ENCODE measurements around the gene IRF5.

Gene IRF5

DNA sequence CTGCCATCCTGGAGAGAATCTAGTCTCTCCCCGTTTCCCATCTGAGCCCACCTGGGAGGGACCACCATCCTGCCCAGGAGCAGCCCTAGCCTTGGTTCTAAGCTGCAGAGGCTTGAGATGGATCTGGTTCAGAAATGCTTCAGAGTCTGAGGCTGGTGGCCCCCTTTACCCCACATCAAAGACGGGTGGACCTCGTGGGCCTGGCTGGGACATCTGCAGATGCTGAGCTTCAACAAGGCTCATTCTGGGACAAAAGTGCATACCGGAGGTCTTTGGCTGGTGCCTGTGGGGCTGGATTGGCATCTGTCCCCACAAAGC is 4.9 kb upstream of the IRF5 start:
- no peak for DNase-seq (ENCODE audit: low spot score)
- TF ChIP-seq, protein P1, sequence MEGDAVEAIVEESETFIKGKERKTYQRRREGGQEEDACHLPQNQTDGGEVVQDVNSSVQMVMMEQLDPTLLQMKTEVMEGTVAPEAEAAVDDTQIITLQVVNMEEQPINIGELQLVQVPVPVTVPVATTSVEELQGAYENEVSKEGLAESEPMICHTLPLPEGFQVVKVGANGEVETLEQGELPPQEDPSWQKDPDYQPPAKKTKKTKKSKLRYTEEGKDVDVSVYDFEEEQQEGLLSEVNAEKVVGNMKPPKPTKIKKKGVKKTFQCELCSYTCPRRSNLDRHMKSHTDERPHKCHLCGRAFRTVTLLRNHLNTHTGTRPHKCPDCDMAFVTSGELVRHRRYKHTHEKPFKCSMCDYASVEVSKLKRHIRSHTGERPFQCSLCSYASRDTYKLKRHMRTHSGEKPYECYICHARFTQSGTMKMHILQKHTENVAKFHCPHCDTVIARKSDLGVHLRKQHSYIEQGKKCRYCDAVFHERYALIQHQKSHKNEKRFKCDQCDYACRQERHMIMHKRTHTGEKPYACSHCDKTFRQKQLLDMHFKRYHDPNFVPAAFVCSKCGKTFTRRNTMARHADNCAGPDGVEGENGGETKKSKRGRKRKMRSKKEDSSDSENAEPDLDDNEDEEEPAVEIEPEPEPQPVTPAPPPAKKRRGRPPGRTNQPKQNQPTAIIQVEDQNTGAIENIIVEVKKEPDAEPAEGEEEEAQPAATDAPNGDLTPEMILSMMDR (IDR thresholded peaks at IDR 0.05; ENCODE audit: extremely low read depth, missing control alignments): no peak

DNA sequence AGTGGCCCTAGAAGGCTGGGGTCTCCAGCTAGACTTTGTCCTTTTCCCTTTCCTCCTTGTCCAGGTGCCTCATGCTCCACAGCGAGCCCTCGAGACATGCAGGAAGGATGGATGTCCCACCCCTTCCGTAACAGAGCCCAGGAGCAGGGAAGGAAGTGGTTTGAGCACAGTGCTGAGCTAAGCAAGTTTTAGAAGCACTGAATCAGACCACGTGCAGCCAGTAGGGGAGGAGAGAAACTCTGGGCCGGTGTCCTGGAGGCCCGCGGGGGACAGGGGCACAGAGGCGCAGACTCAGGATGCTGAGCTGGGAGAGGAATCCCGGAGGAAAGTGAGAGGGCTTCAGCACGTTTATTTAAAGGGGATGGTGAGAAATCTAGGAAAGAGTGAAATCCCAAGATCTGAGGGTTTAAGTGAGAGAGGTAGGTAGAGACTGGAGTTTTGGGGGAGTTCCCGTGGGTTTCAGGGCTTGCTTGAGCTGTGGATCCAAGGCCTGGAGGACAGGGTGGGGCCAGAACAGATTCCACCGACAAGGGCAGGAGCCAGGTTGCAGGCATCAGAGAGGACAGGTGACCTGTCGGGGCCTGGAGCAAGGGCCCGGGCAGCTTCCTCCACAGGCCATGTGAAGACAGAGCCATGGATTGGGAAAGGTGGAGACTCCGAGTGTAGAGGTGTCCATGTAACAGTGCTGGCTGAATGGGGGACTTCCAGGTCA is 4.4 kb upstream of the IRF5 start:
- TF ChIP-seq, protein P1 (IDR thresholded peaks at IDR 0.05; ENCODE audit: extremely low read depth, missing control alignments): no peak
- peak; percentile 75 for DNase-seq (ENCODE audit: low spot score)

DNA sequence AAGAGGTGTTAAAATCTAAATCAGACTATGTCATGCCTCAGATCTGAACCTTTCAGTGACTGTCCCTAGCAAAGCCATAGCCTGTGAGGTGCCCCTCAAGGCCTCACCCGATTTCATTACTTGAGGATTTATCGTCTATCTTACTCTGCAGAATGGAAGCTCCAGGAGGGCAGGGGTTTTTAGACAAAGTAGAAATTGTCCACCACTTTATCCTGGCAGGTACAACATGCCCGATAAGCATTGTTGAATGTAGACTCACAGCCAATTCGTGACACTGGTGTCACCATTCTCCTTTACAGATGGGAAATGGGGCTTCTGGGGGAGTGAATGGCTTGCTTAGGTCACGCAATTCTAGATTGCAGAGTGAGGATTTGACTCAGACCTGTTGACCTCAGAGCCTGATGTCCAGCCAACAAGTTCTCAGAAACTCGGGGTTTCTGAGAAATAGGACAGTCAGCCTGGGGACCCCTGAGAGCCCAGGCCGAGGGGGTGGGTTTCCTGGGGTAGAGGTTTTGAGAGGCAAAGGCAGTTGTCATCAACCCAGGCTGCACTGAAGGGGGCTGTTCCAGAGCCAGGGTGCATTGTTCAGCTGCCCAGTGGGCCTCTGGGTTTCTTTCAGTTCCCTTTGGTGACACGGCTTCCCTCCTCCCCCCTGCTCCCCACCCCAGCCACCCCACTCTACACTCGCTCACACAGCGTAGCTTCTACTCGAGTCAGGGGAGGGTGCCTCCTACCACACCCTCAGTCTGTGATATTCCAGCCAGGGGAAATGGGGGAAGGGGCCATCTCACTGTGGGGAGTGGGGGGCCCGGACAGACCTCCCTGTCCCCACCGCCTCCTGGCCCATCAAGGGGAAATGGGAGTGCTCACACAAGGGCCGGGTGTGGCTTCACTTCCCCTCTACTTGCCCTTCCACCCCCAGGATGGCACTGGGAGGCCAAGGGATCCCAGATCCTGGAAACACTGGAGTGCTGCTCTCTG is 3.1 kb upstream of the IRF5 start:
- TF ChIP-seq, protein P1 (IDR thresholded peaks at IDR 0.05; ENCODE audit: extremely low read depth, missing control alignments): no peak
- peak; percentile 80 for DNase-seq (ENCODE audit: low spot score)

DNA sequence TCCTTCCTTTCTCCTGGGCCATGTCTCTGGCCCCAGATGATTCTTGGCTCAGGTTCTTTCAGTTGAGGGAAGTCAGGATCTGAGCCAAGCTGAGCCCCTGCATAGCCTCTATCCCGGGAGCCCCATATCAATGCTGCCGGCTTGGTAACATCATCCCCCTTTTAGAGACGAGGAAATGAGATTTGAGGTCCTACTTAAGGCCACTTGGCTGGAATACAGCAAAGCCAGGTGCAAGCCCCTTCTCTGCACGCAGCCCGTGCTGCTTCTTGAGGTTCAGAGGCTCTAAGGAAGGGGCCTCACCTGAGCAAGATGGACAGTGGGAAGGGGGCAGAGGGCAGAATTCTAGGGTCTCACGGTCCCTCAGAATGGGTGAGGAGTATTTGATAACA is 2.4 kb upstream of the IRF5 start:
- TF ChIP-seq, protein P1 (IDR thresholded peaks at IDR 0.05; ENCODE audit: extremely low read depth, missing control alignments): no peak
- no peak for DNase-seq (ENCODE audit: low spot score)

DNA sequence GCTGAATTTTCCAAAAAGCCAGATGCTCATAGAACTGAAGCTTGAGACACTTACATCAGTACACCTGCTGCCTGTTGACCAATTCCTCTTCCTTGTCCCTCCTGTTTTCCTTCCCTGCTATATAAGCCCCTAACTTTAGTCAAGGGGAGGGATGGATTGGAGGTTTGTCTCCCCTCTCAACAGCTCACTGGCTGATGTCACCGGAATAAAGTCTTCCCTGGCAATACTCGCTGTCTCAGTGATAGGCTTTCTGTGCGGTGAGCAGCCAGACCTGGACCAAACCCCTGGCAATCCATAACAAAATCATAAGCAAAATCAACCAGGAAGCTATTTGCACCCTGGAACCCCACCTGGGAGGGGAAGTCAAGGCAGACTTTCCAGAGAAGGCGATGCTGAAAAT is 929 bp upstream of the IRF5 start:
- TF ChIP-seq, protein P1 (IDR thresholded peaks at IDR 0.05; ENCODE audit: extremely low read depth, missing control alignments): no peak
- DNase-seq (ENCODE audit: low spot score): no peak

DNA sequence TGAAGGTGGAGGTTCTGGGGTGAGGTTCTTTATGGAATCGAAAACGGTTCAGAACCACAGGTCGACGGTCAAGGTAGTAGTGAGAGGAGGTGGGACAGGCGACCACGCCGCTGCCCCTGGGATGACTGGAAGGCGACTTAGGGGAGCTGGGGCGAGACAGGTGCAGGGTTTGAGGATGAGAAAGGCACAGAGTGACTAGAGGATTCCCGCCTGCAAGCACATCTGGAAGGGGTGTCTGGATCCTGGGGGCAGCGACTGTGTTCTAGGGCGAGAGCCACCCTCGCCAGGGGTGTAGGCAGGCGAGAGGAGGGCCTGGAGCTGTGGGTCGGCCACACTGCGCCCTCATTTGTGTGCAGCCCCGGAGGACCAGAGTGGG is 468 bp upstream of the IRF5 start:
- TF ChIP-seq, protein P1 (IDR thresholded peaks at IDR 0.05; ENCODE audit: extremely low read depth, missing control alignments): no peak

DNA sequence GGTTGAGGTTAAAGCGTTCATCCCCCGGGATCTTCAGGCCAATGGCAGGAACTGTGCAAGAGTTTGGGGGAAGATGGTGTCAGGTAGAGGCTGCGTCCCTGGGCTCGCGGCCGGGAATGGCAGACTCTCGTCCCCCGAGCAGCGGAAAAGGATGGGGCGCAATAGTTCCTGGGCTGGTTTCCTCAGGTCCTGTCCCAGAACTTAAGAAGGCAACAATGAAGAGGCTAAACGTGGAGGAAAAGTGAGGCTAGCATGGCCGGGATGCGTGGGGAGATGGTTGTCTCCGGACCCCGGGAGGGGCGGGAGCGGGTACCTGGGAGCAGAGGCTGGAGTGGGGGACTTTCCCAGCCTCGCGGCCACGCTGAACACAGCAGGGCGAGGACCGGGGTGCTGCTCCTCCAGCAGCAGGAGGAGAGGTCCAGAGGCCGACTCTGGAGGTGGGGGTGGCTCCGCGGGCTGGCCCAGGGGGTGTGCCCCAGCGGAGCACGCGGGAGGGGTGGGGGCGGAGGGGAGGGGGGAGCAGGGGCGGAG is 882 bp downstream of the IRF5 start:
- TF ChIP-seq, protein P1 (IDR thresholded peaks at IDR 0.05; ENCODE audit: extremely low read depth, missing control alignments): no peak
- DNase-seq (ENCODE audit: low spot score): no peak

More for the DNA sequence above, 468 bp upstream of the IRF5 start:
- DNase-seq (ENCODE audit: low spot score): no peak

Measured in GM20000 (cell line).